HepG2 (cell line): ENCODE data around the gene AJM1. TPM values are rescaled to one million over a fixed set of nuclear protein-coding genes. Genes with fewer than 3 reads are reported as not detected.

Source experiments
- AGO2 ChIP-seq: fragments of 200-400 bp; formaldehyde crosslinking; optimal IDR thresholded peaks from 2 replicates; pipeline ENCODE3; 2017; ENCODE audit warnings: mild to moderate bottlenecking, low read depth, low read length, moderate library complexity
- CEBPG ChIP-seq: IDR thresholded peaks from 2 replicates; pipeline ENCODE4 v1.6.1; 2016
- HCFC1 ChIP-seq: fragments of 150-350 bp; IDR thresholded peaks from 2 replicates; pipeline ENCODE4 v1.6.1; 2014; ENCODE audit warnings: low read depth, low read length
- HINFP ChIP-seq: sonication (generic); formaldehyde crosslinking; IDR thresholded peaks from 2 replicates; pipeline ENCODE4 v1.4.0; 2020; ENCODE audit warnings: low read depth, mild to moderate bottlenecking, missing genetic modification reagents
- HNRNPL ChIP-seq: fragments of 200-400 bp; formaldehyde crosslinking; IDR thresholded peaks from 2 replicates; pipeline ENCODE4 v1.6.1; 2017; ENCODE audit warnings: mild to moderate bottlenecking, low read depth, low read length
- JUNB ChIP-seq: sonication (generic); formaldehyde crosslinking; IDR thresholded peaks from 2 replicates; pipeline ENCODE4 v1.8.0; 2022; ENCODE audit warnings: missing genetic modification reagents, mild to moderate bottlenecking, borderline replicate concordance
- MEIS2 ChIP-seq: sonication (generic); formaldehyde crosslinking; IDR thresholded peaks from 2 replicates; pipeline ENCODE4 v1.9.0; 2021; ENCODE audit warnings: mild to moderate bottlenecking, missing genetic modification reagents
- MLLT10 ChIP-seq: sonication (generic); formaldehyde crosslinking; IDR thresholded peaks from 2 replicates; pipeline ENCODE4 v1.4.0; 2020; ENCODE audit warnings: missing genetic modification reagents
- MTF2 ChIP-seq: sonication (generic); formaldehyde crosslinking; IDR thresholded peaks from 2 replicates; pipeline ENCODE4 v1.5.0; 2020; ENCODE audit warnings: missing genetic modification reagents, borderline replicate concordance
- RORA ChIP-seq: sonication (generic); formaldehyde crosslinking; IDR thresholded peaks from 2 replicates; pipeline ENCODE4 v1.5.0; 2020; ENCODE audit warnings: mild to moderate bottlenecking, missing genetic modification reagents, moderate library complexity
- SAP130 ChIP-seq: IDR thresholded peaks from 2 replicates; pipeline ENCODE4 v1.6.1; 2016; ENCODE audit warnings: low read depth
- SNAI1 ChIP-seq: sonication (generic); formaldehyde crosslinking; IDR thresholded peaks from 2 replicates; pipeline ENCODE4 v1.5.0; 2020; ENCODE audit warnings: mild to moderate bottlenecking, missing genetic modification reagents, borderline replicate concordance
- SOX13 ChIP-seq, 3 experiments: fragments of 450-650 bp in 1 of 3; sonication (generic) in 1 of 3; formaldehyde crosslinking in 1 of 3; IDR thresholded peaks in 2 of 3; conservative IDR thresholded peaks in 1 of 3; 2 replicates each; pipeline versions ENCODE4 v1.5.0 to v1.6.1; 2016 to 2020; ENCODE audit warnings: antibody characterized with exemption in 1 of 3, mild to moderate bottlenecking in 1 of 3, missing compliant biosample characterization in 1 of 3, missing genetic modification reagents in 1 of 3, moderate library complexity in 1 of 3
- SYNCRIP ChIP-seq: fragments of 200-400 bp; formaldehyde crosslinking; IDR thresholded peaks from 2 replicates; pipeline ENCODE4 v1.6.1; 2018; ENCODE audit warnings: mild to moderate bottlenecking, low read depth, low read length; ENCODE audit not compliant: insufficient read depth
- YEATS4 ChIP-seq: sonication (generic); formaldehyde crosslinking; IDR thresholded peaks from 2 replicates; pipeline ENCODE4 v1.4.0; 2020; ENCODE audit warnings: missing genetic modification reagents, borderline replicate concordance
- ZNF12 ChIP-seq: sonication (generic); formaldehyde crosslinking; IDR thresholded peaks from 2 replicates; pipeline ENCODE4 v1.5.0; 2020; ENCODE audit warnings: missing genetic modification reagents
- ZNF317 ChIP-seq: sonication (generic); formaldehyde crosslinking; IDR thresholded peaks from 2 replicates; pipeline ENCODE4 v1.5.0; 2020; ENCODE audit warnings: mild to moderate bottlenecking, missing genetic modification reagents
- ZNF460 ChIP-seq: sonication (generic); formaldehyde crosslinking; IDR thresholded peaks from 2 replicates; pipeline ENCODE4 v1.5.1; 2020; ENCODE audit warnings: missing genetic modification reagents, mild to moderate bottlenecking, borderline replicate concordance
- ZNF709 ChIP-seq: sonication (generic); formaldehyde crosslinking; IDR thresholded peaks from 2 replicates; pipeline ENCODE4 v1.5.0; 2020; ENCODE audit warnings: mild to moderate bottlenecking, missing genetic modification reagents
- ZNF75D ChIP-seq: sonication (generic); formaldehyde crosslinking; IDR thresholded peaks from 2 replicates; pipeline ENCODE4 v1.8.1; 2023; ENCODE audit warnings: missing genetic modification reagents, mild to moderate bottlenecking, borderline replicate concordance
- ZNF772 ChIP-seq: sonication (generic); formaldehyde crosslinking; IDR thresholded peaks from 2 replicates; pipeline ENCODE4 v1.5.0; 2020; ENCODE audit warnings: mild to moderate bottlenecking, missing genetic modification reagents
- polyA plus RNA-seq, 8 experiments: library from polyadenylated mRNA; depleted of rRNA in 3 of 8; stranded (reverse) in 7 of 8; unstranded in 1 of 8; fragments of >200 nt; fragmentation: Illumina TruSeq in 4 of 8; extraction: Trizol in 4 of 8; gene quantifications; 2 replicates each; pipeline versions ENCODE4 v1.2.1 to v1.2.3, GENCODE V29; 2011 to 2016; ENCODE audit warnings: low read depth in 4 of 8, missing spikeins in 1 of 8, mixed read lengths in 1 of 8; ENCODE audit not compliant: insufficient read depth in 1 of 8
- total RNA-seq, 5 experiments: library from RNA; depleted of rRNA; stranded (reverse); fragments of >200 nt; fragmentation: Illumina TruSeq; extraction: Trizol; gene quantifications; 2 replicates each; pipeline ENCODE4 v1.2.3, GENCODE V29; 2016; ENCODE audit warnings: low read depth in 1 of 5
- TF ChIP-seq, protein P1 (sequence below): IDR thresholded peaks from 2 replicates; pipeline ENCODE4 v1.6.1; 2016
- TF ChIP-seq, protein P2 (sequence below): sonication (generic); formaldehyde crosslinking; IDR thresholded peaks from 2 replicates; pipeline ENCODE4 v1.4.0; 2020; ENCODE audit warnings: missing genetic modification reagents

Gene AJM1
- total and polyA plus RNA-seq, 2 of the 13 experiments (the other 11 are each of a cell fraction or from before 2014, with no cell fraction given) = 1.1 to 1.2 TPM

DNA sequence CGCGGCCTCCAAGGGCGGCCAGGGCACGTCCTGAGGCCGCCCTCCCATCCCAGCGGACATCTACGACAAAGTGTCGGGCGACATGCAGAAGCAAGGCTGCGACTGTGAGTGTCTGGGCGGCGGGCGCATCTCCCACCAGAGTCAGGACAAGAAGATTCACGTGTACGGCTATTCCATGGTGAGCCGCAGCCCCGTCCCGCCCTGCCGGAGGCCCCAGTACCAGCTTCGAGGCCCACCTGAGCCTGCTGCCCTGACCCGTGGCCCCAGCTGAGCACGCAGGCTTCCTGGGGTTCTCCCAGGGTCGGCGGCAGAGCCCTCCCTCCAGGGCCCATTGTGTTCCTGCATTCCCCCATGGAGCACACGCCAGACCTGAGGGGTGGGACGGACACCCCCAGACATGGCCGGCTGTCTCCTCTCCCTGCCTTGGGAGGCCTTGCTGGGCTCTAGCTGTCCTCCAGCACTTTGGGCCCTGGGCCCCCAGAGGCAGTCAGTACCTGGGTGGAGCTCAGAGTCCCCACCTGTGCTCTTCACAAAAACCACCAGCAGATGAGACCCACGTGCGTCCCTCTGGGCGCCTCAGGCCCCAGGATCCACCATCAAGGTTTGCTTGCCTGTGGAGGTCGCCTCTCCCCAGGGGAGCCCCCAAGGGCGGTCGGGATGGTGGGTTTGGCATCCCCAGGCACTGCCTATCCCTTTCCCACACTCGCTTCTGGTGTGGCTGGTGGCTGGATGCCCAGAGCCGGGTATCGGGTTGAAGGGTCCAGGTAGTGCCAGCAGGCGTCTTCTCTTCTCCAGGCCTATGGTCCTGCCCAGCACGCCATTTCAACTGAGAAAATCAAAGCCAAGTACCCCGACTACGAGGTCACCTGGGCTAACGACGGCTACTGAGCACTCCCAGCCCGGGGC is 7.9 kb downstream of the AJM1 start (continued):
- TF ChIP-seq ZNF460 (CRISPR knock-in tag) = no peak
- no peak for TF ChIP-seq ZNF75D (CRISPR knock-in tag)
- peak; percentile 43 for TF ChIP-seq AGO2
- no peak for TF ChIP-seq HNRNPL
- TF ChIP-seq, protein P1, sequence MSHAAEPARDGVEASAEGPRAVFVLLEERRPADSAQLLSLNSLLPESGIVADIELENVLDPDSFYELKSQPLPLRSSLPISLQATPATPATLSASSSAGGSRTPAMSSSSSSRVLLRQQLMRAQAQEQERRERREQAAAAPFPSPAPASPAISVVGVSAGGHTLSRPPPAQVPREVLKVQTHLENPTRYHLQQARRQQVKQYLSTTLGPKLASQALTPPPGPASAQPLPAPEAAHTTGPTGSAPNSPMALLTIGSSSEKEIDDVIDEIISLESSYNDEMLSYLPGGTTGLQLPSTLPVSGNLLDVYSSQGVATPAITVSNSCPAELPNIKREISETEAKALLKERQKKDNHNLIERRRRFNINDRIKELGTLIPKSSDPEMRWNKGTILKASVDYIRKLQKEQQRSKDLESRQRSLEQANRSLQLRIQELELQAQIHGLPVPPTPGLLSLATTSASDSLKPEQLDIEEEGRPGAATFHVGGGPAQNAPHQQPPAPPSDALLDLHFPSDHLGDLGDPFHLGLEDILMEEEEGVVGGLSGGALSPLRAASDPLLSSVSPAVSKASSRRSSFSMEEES (CRISPR knock-in tag) = no peak
- no peak for TF ChIP-seq YEATS4 (CRISPR knock-in tag)
- TF ChIP-seq SNAI1 (CRISPR knock-in tag) = no peak
- TF ChIP-seq, protein P2, sequence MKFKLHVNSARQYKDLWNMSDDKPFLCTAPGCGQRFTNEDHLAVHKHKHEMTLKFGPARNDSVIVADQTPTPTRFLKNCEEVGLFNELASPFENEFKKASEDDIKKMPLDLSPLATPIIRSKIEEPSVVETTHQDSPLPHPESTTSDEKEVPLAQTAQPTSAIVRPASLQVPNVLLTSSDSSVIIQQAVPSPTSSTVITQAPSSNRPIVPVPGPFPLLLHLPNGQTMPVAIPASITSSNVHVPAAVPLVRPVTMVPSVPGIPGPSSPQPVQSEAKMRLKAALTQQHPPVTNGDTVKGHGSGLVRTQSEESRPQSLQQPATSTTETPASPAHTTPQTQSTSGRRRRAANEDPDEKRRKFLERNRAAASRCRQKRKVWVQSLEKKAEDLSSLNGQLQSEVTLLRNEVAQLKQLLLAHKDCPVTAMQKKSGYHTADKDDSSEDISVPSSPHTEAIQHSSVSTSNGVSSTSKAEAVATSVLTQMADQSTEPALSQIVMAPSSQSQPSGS (CRISPR knock-in tag) = no peak
- no peak for TF ChIP-seq JUNB (CRISPR knock-in tag)
- peak; percentile 67; the same call in 1 of the 2 replicates for TF ChIP-seq ZNF772 (CRISPR knock-in tag)
- TF ChIP-seq RORA (CRISPR knock-in tag) = no peak
- TF ChIP-seq CEBPG (CRISPR knock-in tag) = no peak
- TF ChIP-seq HINFP (CRISPR knock-in tag) = no peak
- no peak for TF ChIP-seq MLLT10 (CRISPR knock-in tag)
- TF ChIP-seq SAP130 (CRISPR knock-in tag) = no peak
- no peak for TF ChIP-seq HCFC1
- no peak for TF ChIP-seq MEIS2 (CRISPR knock-in tag)
- no peak for TF ChIP-seq SYNCRIP
- no peak for TF ChIP-seq SOX13 (IDR thresholded peaks at IDR 0.05)
- 0 out of 4 replicates have a peak, but pooled peaks of 1 of the 2 experiments have one; percentile 64 for TF ChIP-seq SOX13 (CRISPR knock-in tag; conservative IDR thresholded peaks at IDR 0.05 in 1 of 2, IDR thresholded peaks at IDR 0.05 in 1 of 2)
- no peak for TF ChIP-seq ZNF12 (CRISPR knock-in tag)
- no peak for TF ChIP-seq ZNF709 (CRISPR knock-in tag)
- no peak for TF ChIP-seq ZNF317 (CRISPR knock-in tag)
- TF ChIP-seq MTF2 = no peak
